OCI-LY1 (cell line): ENCODE results near the gene CNTD1.

ENCODE experiments used
- EZH2 ChIP-seq: fragments of 200-600 bp; sonication (generic), shearing (Covaris generic); IDR thresholded peaks from 2 replicates; pipeline ENCODE4 v1.8.0; 2017; ENCODE audit warnings: borderline replicate concordance, mixed run types, mild to moderate bottlenecking, antibody characterized with exemption, low read length, moderate library complexity, mixed read lengths
- TF ChIP-seq, protein P1 (sequence below): fragments of 200-600 bp; sonication (generic), shearing (Covaris generic); IDR thresholded peaks from 2 replicates; pipeline ENCODE4 v1.5.1; 2017; ENCODE audit warnings: mild to moderate bottlenecking, antibody characterized with exemption, low read length, moderate library complexity, mixed read lengths

- TF ChIP-seq, protein P1, sequence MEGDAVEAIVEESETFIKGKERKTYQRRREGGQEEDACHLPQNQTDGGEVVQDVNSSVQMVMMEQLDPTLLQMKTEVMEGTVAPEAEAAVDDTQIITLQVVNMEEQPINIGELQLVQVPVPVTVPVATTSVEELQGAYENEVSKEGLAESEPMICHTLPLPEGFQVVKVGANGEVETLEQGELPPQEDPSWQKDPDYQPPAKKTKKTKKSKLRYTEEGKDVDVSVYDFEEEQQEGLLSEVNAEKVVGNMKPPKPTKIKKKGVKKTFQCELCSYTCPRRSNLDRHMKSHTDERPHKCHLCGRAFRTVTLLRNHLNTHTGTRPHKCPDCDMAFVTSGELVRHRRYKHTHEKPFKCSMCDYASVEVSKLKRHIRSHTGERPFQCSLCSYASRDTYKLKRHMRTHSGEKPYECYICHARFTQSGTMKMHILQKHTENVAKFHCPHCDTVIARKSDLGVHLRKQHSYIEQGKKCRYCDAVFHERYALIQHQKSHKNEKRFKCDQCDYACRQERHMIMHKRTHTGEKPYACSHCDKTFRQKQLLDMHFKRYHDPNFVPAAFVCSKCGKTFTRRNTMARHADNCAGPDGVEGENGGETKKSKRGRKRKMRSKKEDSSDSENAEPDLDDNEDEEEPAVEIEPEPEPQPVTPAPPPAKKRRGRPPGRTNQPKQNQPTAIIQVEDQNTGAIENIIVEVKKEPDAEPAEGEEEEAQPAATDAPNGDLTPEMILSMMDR: no peak
- no peak for TF ChIP-seq EZH2
Observed at GRCh38 chr17:42853968-42854790, 55.5 kb downstream of the CNTD1 start.
